Subcutaneous abdominal adipose tissue (tissue), 5 donors: Measurements from ENCODE around the gene NASP.

ENCODE experiments used
- H3K27ac ChIP-seq: one replicate; pipeline ENCODE4 v1.7.0; 2013; ENCODE audit warnings: low read depth, mild to moderate bottlenecking, inconsistent platforms, low read length, moderate library complexity
- H3K27me3 ChIP-seq, 5 donors: one replicate each; pipeline ENCODE4 v1.7.0; 2013; ENCODE audit warnings: low read length in 5 of 5, inconsistent platforms in 1 of 5; ENCODE audit not compliant: control insufficient read depth in 5 of 5, insufficient read depth in 4 of 5
- H3K36me3 ChIP-seq, 5 donors: one replicate each; pipeline ENCODE4 v1.7.0; 2013; ENCODE audit warnings: low read length in 5 of 5; ENCODE audit not compliant: control insufficient read depth in 5 of 5, insufficient read depth in 5 of 5
- H3K4me1 ChIP-seq, 5 donors: one replicate each; pipeline ENCODE4 v1.7.0; 2013; ENCODE audit warnings: low read length in 5 of 5, mild to moderate bottlenecking in 3 of 5, moderate library complexity in 1 of 5; ENCODE audit not compliant: control insufficient read depth in 5 of 5, insufficient read depth in 5 of 5
- H3K4me3 ChIP-seq, 5 donors: one replicate each; pipeline ENCODE4 v1.7.0; 2013; ENCODE audit warnings: low read length in 5 of 5, low read depth in 1 of 5
- H3K9ac ChIP-seq, 5 donors: one replicate each; pipeline ENCODE4 v1.7.0; 2013; ENCODE audit warnings: low read length in 5 of 5, mild to moderate bottlenecking in 4 of 5, moderate library complexity in 3 of 5
- H3K9me3 ChIP-seq, 5 donors: one replicate each; pipeline ENCODE4 v1.7.0; 2013; ENCODE audit warnings: low read length in 5 of 5; ENCODE audit not compliant: control insufficient read depth in 5 of 5
- donor health status: healthy.
- donor health status: healthy.
- donor health status: healthy.
- donor health status: healthy.
- donor health status: healthy.

NASP gene

DNA sequence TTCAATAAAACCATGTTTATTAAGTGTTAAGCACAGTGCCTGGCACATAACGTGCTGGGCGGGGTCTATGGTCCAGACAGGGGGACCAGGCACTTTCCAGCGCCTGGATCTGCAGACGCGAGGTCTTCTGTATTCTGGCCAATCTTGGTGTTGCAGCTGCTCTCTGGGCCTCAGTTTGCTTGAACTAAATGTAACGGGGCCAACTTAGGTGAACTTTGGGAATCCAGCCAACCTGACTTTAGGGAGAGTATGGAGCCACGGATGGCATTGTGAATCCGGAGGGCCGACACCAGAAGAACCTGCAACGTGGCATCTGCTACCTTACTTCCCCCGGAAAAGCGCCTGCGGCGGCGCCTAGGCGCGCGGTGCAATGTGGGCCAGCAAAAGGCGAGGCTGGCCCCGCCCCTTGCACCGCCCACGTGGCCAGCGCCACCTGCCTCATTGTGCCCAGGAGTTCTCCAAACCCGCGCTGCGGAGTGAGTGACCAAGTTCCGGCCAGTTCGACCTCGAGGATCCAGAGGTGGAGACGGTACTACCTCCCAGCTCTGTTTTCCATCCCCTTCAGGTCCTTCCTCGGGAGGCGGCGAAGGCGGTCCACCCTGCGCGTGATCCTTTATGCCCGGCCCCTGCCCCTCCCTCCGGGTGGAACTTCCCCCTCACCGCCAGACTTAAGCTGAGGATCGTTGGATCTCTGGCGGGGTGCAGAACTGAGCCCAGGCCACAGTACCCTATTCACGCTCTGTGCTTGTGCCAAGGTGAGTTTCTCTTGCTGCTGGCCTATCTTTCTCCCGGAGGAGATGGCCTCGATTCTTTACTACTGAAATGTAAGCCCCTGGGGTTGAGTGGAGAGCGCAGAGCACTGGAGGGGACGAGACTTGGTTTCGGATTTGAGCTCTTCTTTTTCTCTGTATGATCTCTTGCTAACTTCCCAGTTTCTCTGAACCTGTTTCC is 33.2 kb upstream of the NASP start, which contains the start of gene AKR1A1:
TSS of gene AKR1A1 (plus strand) at position 426 of the 951 bp plus-strand sequence. CDS start 10,969 bp downstream, outside the sequence.
- Histone ChIP-seq H3K9me3 (no peaks in the 10 kb centered on the region), H3K4me3 (peak within 1 kb of the TSS; percentile 84 to 99 (median 93)), H3K4me1 (peaks cover 5 to 29% (median 24%) of the 10 kb centered on the region in 5 donors), H3K27me3 (no peaks in the 10 kb centered on the region), H3K27ac (peak within 1 kb of the TSS; percentile 75), H3K9ac (peak within 1 kb of the TSS; percentile 68 to 95 (median 88)), H3K36me3 (peaks cover 2 to 7% (median 4%) of the 10 kb centered on the region in 5 donors)

DNA sequence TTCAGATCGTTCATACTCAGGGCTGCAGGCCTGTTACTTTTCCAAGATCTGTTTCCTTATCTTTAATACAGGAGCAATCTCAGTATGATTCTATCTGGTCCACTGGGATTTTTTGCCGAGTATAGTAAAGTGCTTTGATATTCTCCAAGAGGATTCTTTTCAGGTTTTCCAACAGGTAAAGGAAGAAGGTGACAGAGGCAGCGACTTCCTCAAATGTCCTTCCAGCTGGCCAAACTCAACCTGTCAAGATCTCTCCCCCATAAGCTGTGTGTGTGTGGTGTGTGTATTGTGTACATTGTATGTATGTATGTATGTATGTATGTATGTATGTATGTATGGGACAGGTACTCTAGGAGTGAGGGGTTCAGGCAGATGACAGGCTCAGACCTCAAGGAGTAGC is 32.2 kb upstream of the NASP start:
- peaks cover 4 to 12% (median 9%) of the 10 kb centered on the region in 5 donors for H3K36me3 ChIP-seq
- H3K9me3 ChIP-seq, result no peaks in the 10 kb centered on the region
- H3K27me3 ChIP-seq, result no peaks in the 10 kb centered on the region
- H3K27ac ChIP-seq, result peak overlapping the region; percentile 75
- peak overlapping the region; percentile 43 to 95 (median 88) for H3K9ac ChIP-seq
- peak overlapping the region; percentile 84 to 99 (median 93) for H3K4me3 ChIP-seq
- H3K4me1 ChIP-seq, result peaks cover 5 to 25% (median 24%) of the 10 kb centered on the region in 5 donors

- Histone ChIP-seq H3K9me3 (no peaks in the 10 kb centered on the region), H3K27ac (no peak overlapping the region), H3K27me3 (no peaks in the 10 kb centered on the region), H3K36me3 (peaks cover 4 to 12% (median 9%) of the 10 kb centered on the region in 5 donors), H3K9ac (peak overlapping the region in 2 of 5 donors; percentile 88 to 90), H3K4me1 (peaks cover 5 to 25% (median 24%) of the 10 kb centered on the region in 5 donors), H3K4me3 (no peak overlapping the region)
Measured at GRCh38 chr1:45552331-45552730, 31.5 kb upstream of the NASP start.

GRCh38 chr1:45554198-45554597 is 29.6 kb upstream of the NASP start:
- no peaks in the 10 kb centered on the region for H3K27me3 ChIP-seq
- H3K4me1 ChIP-seq, result peaks cover 5 to 25% (median 24%) of the 10 kb centered on the region in 5 donors
- no peak overlapping the region for H3K27ac ChIP-seq

GRCh38 chr1:45557422-45557944 is 26.4 kb upstream of the NASP start:
- Histone ChIP-seq H3K36me3 (peaks cover 9 to 31% (median 18%) of the 10 kb centered on the region in 5 donors), H3K9me3 (no peaks in the 10 kb centered on the region), H3K4me3 (no peak overlapping the region), H3K4me1 (peaks cover 0 to 2% (median 2%) of the 10 kb centered on the region in 5 donors), H3K27me3 (no peaks in the 10 kb centered on the region), H3K9ac (no peak overlapping the region), H3K27ac (no peak overlapping the region)

More at GRCh38 chr1:45554198-45554597, 29.6 kb upstream of the NASP start:
- H3K9ac ChIP-seq, result no peak overlapping the region
- H3K9me3 ChIP-seq, result no peaks in the 10 kb centered on the region
- H3K36me3 ChIP-seq, result peaks cover 4 to 16% (median 9%) of the 10 kb centered on the region in 5 donors
- H3K4me3 ChIP-seq, result no peak overlapping the region

DNA sequence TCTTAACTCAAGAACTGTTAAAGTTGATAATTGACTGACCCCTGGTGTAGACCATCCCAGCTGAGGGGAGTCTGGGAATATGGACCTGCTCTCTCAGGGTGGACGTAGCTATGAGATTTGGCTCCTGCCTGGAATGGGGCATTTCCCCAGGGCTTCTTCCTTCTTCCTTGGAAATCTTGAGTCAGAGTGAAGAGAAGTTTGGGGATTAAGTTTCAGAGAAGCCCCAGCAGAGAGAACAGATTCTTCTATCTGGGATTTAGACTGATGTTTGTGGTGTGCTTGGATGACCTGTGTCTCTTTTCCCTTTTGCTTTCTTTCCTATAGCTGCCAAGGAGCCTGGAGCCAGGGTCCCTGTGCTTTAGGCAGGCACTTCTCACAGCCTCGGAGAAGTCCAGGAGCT is 20.0 kb upstream of the NASP start:
- no peaks in the 10 kb centered on the region for H3K9me3 ChIP-seq
- H3K27me3 ChIP-seq, result no peaks in the 10 kb centered on the region
- no peak overlapping the region for H3K4me3 ChIP-seq
- H3K4me1 ChIP-seq, result peaks cover 2 to 17% (median 10%) of the 10 kb centered on the region in 5 donors
- peaks cover 7 to 53% (median 42%) of the 10 kb centered on the region in 5 donors for H3K36me3 ChIP-seq
- peak overlapping the region; percentile 67 for H3K27ac ChIP-seq
- peak overlapping the region in 2 of 5 donors; percentile 2 to 68 for H3K9ac ChIP-seq

DNA sequence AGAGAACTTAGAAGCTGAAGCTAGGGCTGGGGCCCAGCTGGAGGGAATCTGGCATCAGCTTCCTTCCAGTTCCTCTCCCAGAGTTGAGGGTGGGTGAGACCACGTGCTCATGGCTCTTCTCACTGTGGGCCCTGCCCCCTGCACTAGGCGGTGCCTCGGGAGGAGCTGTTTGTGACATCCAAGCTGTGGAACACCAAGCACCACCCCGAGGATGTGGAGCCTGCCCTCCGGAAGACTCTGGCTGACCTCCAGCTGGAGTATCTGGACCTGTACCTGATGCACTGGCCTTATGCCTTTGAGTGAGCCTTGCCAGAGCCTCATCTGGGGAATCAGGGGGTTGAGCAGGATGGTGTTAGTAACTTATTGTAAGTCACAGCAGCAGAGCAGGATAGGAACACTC is 17.1 kb upstream of the NASP start:
- Histone ChIP-seq H3K36me3 (peaks cover 8 to 55% (median 52%) of the 10 kb centered on the region in 5 donors), H3K27ac (no peak overlapping the region), H3K9ac (peak overlapping the region in 1 of 5 donors; percentile 51), H3K4me1 (peaks cover 2 to 17% (median 10%) of the 10 kb centered on the region in 5 donors), H3K27me3 (no peaks in the 10 kb centered on the region), H3K4me3 (no peak overlapping the region), H3K9me3 (no peaks in the 10 kb centered on the region)

DNA sequence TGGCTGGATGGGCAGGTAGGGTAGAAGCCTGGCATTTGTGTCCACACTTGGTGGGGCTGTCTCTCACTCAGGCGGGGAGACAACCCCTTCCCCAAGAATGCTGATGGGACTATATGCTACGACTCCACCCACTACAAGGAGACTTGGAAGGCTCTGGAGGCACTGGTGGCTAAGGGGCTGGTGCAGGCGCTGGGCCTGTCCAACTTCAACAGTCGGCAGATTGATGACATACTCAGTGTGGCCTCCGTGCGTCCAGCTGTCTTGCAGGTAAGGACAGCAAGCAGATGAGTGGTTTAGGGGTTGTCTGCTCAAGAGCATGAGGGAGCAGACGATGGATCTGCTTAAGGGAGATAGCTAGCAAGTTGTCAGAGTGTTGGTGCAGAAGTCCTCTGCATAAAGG is 15.9 kb upstream of the NASP start:
- Histone ChIP-seq H3K27ac (no peak overlapping the region), H3K9ac (no peak overlapping the region), H3K4me3 (no peak overlapping the region), H3K27me3 (no peaks in the 10 kb centered on the region), H3K36me3 (peaks cover 8 to 47% (median 44%) of the 10 kb centered on the region in 5 donors), H3K9me3 (no peaks in the 10 kb centered on the region), H3K4me1 (peaks cover 2 to 17% (median 10%) of the 10 kb centered on the region in 5 donors)

GRCh38 chr1:45568421-45568820 is 15.4 kb upstream of the NASP start:
- H3K9ac ChIP-seq, result no peak overlapping the region
- H3K36me3 ChIP-seq, result peaks cover 8 to 47% (median 40%) of the 10 kb centered on the region in 5 donors

GRCh38 chr1:45569571-45569961 is 14.3 kb upstream of the NASP start:
- Histone ChIP-seq H3K36me3 (peaks cover 8 to 41% (median 36%) of the 10 kb centered on the region in 5 donors), H3K4me3 (no peak overlapping the region), H3K9me3 (no peaks in the 10 kb centered on the region), H3K27me3 (no peaks in the 10 kb centered on the region), H3K27ac (no peak overlapping the region), H3K9ac (no peak overlapping the region), H3K4me1 (peaks cover 2 to 11% (median 6%) of the 10 kb centered on the region in 5 donors)

More at GRCh38 chr1:45568421-45568820, 15.4 kb upstream of the NASP start:
- Histone ChIP-seq H3K9me3 (no peaks in the 10 kb centered on the region), H3K27me3 (no peaks in the 10 kb centered on the region), H3K4me1 (peaks cover 2 to 17% (median 10%) of the 10 kb centered on the region in 5 donors), H3K27ac (no peak overlapping the region), H3K4me3 (no peak overlapping the region)
